Measurements from ENCODE around the gene COL1A1. TPM values are rescaled to one million over a fixed set of nuclear protein-coding genes. Genes with fewer than 3 reads are reported as not detected.

Gene COL1A1
- total RNA-seq, 1 donor from 2014 or later = 10.1 TPM

- no peaks in the 10 kb centered on the region for H3K36me3 Mint-ChIP-seq (ENCODE audit: unreplicated experiment)
- H3K4me3 Mint-ChIP-seq (ENCODE audit: unreplicated experiment) = peak overlapping the region; percentile 86
- peaks cover 9% of the 10 kb centered on the region for H3K27me3 Mint-ChIP-seq (ENCODE audit: unreplicated experiment)
- TF ChIP-seq, protein P1, sequence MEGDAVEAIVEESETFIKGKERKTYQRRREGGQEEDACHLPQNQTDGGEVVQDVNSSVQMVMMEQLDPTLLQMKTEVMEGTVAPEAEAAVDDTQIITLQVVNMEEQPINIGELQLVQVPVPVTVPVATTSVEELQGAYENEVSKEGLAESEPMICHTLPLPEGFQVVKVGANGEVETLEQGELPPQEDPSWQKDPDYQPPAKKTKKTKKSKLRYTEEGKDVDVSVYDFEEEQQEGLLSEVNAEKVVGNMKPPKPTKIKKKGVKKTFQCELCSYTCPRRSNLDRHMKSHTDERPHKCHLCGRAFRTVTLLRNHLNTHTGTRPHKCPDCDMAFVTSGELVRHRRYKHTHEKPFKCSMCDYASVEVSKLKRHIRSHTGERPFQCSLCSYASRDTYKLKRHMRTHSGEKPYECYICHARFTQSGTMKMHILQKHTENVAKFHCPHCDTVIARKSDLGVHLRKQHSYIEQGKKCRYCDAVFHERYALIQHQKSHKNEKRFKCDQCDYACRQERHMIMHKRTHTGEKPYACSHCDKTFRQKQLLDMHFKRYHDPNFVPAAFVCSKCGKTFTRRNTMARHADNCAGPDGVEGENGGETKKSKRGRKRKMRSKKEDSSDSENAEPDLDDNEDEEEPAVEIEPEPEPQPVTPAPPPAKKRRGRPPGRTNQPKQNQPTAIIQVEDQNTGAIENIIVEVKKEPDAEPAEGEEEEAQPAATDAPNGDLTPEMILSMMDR (IDR thresholded peaks at IDR 0.05; ENCODE audit: partially characterized antibody, unreplicated experiment) = no peak
- peak overlapping the region; percentile 100 for H3K27ac Mint-ChIP-seq (ENCODE audit: unreplicated experiment)
- peaks cover 14% of the 10 kb centered on the region for H3K4me1 Mint-ChIP-seq (ENCODE audit: low read depth, unreplicated experiment)
- no peak for DNase-seq
- H3K9me3 Mint-ChIP-seq (ENCODE audit: unreplicated experiment) = peaks cover 5% of the 10 kb centered on the region
These were observed 39.5 kb downstream of the COL1A1 start for GRCh38 chr17:50161911-50162288.

DNA sequence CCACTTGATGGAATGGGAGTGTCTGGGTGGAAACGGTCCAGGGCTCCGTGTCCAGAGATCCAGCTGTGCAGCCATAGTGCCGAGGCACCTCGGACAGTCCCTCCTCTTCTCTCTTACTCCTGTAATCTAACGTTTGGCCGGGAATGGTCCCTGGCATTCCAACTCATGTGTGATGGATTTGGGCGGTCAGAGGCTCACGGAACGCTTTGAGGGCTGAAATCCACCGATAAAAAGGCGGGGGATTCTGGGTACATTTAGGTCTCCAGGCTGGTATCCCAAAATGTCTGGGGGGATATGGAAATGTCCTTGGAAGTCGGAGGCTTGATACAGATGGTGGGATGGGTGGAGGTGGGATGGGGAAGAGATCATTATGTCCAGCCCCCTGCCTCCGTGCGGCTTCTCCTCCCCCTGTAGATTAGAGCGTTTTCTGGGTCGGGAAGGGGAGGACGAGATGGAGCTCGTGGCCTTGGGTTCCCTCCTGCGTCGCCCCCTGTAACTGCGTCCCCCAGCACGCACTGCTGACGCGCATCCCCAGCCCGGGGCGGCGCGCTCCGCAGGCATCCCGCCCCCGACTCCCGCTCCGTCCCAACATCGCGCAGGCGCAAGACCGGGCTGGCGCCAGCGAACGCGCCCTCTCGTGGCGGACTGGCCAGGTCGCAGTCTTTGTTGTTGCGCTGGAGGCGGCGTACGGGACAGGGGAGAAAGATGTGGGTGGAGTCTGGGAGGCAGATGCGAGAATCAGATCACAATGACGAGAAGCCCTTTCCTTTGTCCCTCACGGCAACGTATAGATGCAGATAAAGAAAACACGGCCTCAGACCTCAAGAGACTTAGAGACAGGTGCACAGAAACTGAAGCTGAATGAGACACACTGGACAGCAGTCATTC lies 40.2 kb downstream of the COL1A1 start:
- Mint-ChIP-seq H3K4me1 (ENCODE audit: low read depth, unreplicated experiment) (peaks cover 14% of the 10 kb centered on the region), H3K27ac (ENCODE audit: unreplicated experiment) (peak overlapping the region; percentile 100)
- TF ChIP-seq, protein P1 (IDR thresholded peaks at IDR 0.05; ENCODE audit: partially characterized antibody, unreplicated experiment) = peak; percentile 90

DNA sequence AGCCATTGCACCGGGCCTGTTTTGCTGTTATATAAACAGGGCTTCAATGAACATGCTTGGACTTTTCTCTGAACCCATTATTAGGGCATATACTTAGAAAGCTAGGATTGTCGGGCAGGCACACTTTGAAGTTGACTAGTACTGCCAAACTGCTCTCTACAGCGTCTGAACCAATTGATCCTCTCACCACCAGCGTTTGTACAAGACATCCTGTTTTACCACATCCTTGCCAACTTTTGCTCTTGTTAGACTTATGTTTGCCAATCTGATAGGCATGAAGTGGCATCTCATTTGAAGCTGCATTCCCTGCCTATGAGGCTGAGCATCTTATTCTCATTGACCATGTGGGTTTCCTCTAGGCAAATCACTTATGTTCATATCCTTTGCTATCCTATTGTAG lies 43.5 kb downstream of the COL1A1 start:
- Mint-ChIP-seq H3K27ac (ENCODE audit: unreplicated experiment) (no peak overlapping the region), H3K4me1 (ENCODE audit: low read depth, unreplicated experiment) (peaks cover 14% of the 10 kb centered on the region), H3K4me3 (ENCODE audit: unreplicated experiment) (no peak overlapping the region), H3K9me3 (ENCODE audit: unreplicated experiment) (peaks cover 2% of the 10 kb centered on the region), H3K36me3 (ENCODE audit: unreplicated experiment) (no peaks in the 10 kb centered on the region), H3K27me3 (ENCODE audit: unreplicated experiment) (peaks cover 9% of the 10 kb centered on the region)
- TF ChIP-seq, protein P1 (IDR thresholded peaks at IDR 0.05; ENCODE audit: partially characterized antibody, unreplicated experiment) = no peak
- DNase-seq = no peak

More for the DNA sequence above, 40.2 kb downstream of the COL1A1 start:
- Mint-ChIP-seq H3K27me3 (ENCODE audit: unreplicated experiment) (peaks cover 9% of the 10 kb centered on the region), H3K36me3 (ENCODE audit: unreplicated experiment) (no peaks in the 10 kb centered on the region), H3K9me3 (ENCODE audit: unreplicated experiment) (peaks cover 5% of the 10 kb centered on the region), H3K4me3 (ENCODE audit: unreplicated experiment) (peak overlapping the region; percentile 86)
- DNase-seq = peak; percentile 98

- Mint-ChIP-seq H3K36me3 (ENCODE audit: unreplicated experiment) (no peaks in the 10 kb centered on the region), H3K4me3 (ENCODE audit: unreplicated experiment) (no peak overlapping the region), H3K27ac (ENCODE audit: unreplicated experiment) (no peak overlapping the region), H3K4me1 (ENCODE audit: low read depth, unreplicated experiment) (peaks cover 2% of the 10 kb centered on the region), H3K27me3 (ENCODE audit: unreplicated experiment) (peaks cover 7% of the 10 kb centered on the region), H3K9me3 (ENCODE audit: unreplicated experiment) (peaks cover 7% of the 10 kb centered on the region)
- TF ChIP-seq, protein P1 (IDR thresholded peaks at IDR 0.05; ENCODE audit: partially characterized antibody, unreplicated experiment) = no peak
- DNase-seq = no peak
These were observed 46.2 kb downstream of the COL1A1 start for GRCh38 chr17:50155115-50155819.
